Stimulated activated CD4-positive, alpha-beta T cell treated with anti-CD3 and anti-CD28 coated beads, TNF-alpha, amount 100 ng/mL, for 48 hours (primary cell): Measurements from ENCODE around the gene ACOX2.

Source experiments
- DNase-seq, 3 donors: peaks; one replicate each; pipeline ENCODE4 v3.0.0-alpha.2; 2020; ENCODE audit warnings: low read depth in 3 of 3

The ACOX2 gene

DNA sequence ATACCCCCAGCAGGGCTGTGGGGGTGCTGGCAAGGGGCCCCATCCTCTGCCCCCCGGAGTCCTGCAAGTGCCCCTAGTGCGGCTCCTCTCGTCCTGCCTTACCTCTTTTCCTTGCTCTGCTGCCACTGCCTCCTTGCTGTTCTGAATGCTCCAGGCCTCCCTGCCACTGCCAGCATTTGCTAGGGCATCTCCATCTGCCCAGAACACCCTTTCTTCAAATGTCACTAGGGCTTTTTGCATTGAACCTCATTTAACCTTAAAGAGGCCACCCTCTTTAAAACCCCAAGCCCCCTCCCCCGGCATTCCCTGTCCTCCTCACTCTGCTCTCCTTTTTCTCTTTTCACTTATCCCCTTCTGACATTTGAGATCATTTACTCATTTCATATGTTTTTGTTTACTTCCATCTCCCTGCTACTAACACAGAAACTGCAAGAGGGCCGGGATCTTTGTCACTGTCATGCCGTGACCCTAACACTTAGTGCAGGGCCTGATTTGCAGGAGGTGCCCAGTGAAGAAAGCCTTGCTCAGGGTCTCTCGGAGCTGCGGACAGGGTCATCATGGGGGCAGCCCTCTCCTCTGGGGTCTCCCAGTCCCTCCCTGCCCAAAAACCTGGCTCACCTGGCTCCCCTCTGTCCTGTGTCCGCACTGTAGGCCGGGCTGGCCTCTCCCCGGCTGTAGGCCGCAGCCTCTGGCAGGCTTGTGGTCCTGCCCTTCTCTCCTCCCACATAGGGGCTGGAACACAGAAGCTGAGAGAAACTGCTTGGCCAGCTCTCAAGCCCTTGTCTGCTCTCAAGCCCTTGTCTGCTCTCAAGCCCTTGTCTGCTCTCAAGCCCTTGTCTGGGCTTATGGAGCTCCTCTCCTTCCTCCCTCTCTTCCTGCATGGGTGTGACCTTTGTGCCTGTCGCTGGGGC lies at the start of gene ACOX2:
Gene ACOX2, minus strand, starts transcription at position 690 of the 911 bp plus-strand sequence. CDS start 2,084 bp downstream, outside the sequence.
- DNase-seq = no peak

DNA sequence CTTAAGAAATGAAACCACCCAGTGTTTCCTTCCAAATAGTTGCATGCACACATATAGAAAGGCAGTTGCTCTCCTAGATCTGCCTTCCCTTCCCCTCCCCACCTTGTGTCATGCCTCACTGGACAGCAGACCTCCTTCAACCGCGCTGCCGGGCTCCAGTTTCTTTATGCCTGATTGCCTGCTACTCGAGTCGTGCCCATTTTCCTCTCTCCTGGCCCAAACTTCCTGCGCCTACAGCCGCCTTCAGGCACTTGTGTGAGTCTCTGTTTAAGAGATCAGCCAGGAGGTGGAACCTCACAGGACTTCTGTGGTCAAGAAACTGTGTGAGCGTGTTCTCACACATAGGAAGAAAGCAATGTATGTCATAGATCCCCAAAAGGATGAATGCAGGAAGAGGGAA lies 49.0 kb upstream of the ACOX2 start:
- no peak for DNase-seq

DNA sequence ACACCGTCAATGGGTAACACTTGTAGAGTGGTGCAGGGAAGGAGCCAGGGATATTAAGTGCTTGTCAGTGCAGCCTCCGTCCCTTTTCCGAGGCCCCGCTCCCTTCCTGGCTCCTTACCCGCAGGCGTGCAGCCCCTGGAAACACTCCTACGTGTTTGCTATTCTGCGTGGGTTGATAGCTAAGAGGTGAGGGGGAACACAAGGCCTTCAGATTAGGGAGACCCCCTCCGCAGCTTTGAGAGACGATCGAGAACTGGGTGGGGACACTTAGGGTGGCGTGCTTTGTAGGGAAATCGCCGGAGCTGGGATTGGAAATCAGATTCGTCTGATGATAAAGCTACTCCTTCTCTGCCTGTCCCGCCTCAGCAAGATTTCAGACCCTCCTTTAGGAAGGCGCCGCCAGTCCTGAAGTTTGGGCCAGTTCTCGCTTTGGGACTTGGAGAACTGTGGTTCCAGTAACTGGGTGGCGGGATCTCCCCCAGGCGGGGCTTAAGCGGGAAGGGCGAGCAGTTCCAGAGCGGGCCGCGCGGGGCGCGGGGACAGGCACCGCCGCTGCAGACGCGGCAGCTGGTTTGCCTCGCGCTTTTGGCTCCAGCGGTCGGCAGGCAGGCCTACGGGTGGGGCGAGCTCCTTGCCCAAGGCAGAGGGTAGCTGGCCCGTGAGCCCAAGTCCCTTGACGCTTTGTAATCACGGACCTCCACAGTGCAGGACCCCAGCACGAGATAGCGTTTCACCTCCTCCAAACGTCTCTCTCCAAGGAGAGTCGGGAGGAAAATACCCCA lies 48.2 kb upstream of the ACOX2 start:
- peak; percentile 38 to 59 (median 52) for DNase-seq

DNA sequence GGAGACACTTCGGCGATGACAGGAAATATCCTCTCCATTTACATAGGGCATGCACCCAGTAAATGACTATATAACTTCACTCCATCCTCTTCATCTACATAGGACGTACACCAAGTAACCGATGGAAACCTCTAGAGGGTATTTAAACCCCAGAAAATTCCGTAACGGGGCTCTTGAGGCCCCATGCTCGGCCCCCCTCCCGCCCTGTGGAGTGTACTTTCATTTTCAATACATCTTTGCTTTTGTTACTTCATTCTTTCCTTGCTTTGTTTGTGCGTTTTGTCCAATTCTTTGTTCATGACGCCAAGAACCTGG lies 47.7 kb upstream of the ACOX2 start:
- DNase-seq = no peak

DNA sequence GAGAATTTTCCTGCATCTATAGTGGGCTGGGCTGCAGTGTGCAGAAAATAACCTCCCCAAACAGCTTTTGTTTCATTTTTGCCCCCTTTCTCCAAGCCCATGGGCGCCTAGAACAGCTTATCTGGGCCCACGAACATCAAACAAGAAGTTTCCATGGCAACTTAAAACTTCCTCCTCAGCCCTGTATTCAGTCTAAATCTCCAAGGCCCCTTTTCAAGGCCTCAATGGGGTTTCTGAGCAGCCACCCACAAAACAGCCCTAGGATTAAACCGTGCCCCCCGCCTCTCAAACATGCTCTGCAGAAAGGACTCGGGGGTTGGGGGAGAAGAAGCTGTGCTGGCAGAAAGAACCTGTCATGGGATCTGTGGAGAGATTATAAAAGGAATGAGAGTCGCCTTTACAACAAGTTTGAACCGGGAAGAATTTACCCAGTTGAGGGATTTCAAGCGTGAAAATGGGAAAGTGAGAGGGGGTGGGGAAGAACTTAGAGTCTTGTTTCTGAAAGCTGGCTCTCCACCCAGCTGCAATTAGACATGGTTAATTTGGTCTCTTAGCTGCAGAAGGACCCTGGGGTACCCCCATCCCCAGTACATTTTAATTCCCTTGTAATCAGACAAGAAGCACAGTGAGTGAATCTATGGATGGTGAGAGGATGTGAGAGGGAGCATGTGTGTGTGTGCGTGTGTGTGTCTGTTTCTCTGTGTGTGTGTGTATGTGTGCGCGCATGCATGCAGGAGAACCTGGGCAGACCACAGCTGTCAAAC lies 44.5 kb upstream of the ACOX2 start:
- no peak for DNase-seq

DNA sequence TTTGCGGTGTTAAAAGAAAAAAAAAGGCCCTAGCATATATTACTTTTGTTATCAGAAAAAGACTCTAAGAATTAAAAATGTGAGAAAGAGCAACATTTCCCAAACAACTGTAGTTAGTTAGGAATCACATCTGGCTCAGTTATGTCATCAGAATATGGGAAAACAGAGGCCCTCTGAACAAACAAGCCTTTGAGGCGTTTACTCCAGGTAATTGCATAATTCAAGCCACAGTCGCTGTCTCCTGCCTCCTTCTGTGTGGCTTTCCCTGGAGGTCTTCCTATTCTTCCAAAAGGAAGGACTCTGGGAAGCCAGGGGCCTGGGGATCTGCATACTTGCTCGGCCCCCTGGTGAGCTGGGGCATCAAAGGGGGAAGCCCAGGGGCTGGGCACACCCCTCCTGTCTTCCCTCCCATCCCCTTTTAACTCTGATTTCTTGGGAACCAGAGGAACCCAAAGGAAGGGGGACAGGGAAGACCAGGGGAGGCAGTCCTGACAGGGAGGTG lies 43.9 kb upstream of the ACOX2 start:
- DNase-seq = no peak

DNA sequence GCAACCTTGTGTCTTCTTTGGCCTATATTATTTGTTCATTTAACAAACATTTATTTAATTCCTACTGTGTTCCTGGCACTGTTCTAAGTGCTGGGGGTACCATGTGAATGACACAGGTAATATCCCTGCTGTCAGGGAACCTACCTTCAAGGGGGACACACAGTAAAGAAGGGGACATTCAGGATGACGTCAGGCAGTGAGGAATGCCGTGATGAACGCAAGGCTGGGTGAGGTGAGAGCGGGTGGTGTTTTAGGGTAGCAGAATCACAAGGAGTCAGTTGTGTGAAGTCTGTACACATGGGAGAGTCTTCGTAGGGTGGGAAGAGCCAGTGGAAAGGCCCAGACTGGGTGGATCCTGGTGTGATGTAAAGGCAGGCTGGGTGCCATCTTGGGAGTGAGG lies 41.9 kb upstream of the ACOX2 start:
- DNase-seq = no peak

DNA sequence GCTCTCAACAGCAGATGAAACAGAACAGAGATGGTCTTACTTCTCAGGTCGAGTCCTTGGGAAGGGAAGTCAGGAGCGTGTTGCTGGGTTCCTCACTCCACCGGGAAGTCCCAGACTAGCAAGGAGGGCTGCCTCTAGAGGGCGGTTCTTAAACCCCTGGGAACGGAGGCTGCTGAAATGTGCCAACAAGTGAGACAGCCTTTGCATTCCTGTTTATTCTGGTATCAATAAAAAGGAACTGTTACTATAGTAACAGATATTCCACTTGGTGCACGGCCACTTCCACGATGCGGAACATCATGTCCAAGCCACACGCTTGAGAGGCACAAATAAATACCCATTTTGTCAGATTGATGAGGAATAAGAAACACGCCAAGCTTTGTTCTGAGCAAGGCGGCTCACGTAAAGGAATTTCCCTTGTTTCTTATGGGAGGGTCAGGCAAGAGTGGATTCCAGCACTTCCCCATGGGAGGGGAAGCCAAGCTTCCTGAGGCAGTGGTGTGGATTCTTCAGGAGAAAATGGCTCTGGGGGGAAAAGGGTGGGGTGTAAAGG lies 40.4 kb upstream of the ACOX2 start, which contains the start of gene FAM107A:
Gene FAM107A, minus strand, starts transcription at position 123 of the 553 bp plus-strand sequence. CDS start 7,531 bp downstream, outside the sequence.
- no peak for DNase-seq

DNA sequence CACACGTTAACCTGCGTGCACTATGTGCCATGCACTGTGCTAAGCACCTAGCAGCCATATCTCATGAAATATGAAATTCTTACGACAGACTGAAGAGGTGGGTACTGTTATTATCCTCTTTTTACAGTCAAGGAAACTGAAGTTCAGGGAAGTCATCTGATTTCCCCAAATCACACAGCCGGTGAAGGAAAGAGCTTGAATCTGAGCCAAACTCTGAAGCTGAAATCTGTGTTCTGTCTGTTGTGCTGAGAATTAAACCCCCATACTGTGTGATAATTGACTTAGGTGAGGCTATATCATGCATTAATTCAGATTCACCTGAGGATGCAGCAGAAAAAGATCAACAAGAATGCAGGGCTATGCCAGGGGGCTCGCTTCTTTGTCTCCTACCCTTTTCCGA lies 39.7 kb upstream of the ACOX2 start:
- DNase-seq = no peak

DNA sequence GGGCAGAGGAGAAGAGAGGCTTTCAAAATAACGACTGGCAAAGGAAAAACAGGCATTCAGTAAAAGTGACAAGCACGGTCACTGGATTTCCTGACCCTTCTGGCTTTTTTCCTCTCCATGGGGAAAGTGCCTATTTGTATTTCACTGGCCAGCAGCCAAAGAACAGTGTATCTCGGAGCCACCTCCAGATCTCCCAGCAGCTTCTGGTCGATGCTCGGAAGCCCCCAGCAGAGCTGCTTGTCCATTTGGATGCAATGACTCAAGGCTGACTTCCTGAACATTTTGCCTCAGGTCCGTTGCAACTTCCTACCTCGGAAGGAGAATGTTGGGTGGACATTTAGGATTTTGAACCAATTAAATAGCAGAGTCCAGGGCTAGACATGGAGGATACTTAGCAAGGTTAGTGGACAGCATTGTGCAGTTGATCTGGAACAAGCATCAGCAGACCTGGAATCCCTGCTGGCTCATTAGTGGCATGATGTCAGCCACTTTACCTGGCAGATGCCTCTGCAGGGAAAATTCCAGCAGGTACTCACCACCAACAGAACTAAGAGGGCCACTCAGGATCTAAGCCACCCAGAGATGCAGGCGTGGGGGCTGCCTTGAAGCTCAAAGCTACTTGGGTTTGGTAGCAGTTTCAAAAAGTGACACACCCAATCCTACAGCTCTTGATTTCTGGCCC lies 39.1 kb upstream of the ACOX2 start:
- no peak for DNase-seq

DNA sequence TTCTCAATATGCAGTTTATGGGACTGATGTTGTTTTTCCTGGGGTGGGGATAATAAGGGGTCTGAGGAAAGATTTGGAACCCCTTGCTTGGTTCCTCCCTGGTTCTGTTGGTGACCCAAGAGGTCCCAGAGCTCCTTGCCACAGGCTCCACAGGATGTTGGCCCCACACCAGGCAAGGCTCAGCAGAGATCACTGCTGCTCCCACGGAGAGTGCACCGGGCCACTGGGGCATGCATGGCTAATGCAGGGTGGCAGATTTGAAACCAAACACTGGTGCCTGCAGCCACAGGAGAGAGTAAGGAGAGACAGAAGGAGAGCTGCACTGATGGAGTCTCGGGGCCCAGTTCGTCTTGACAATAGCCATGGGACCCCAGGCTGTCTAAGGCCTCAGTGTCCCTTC lies 37.7 kb upstream of the ACOX2 start:
- DNase-seq = no peak

DNA sequence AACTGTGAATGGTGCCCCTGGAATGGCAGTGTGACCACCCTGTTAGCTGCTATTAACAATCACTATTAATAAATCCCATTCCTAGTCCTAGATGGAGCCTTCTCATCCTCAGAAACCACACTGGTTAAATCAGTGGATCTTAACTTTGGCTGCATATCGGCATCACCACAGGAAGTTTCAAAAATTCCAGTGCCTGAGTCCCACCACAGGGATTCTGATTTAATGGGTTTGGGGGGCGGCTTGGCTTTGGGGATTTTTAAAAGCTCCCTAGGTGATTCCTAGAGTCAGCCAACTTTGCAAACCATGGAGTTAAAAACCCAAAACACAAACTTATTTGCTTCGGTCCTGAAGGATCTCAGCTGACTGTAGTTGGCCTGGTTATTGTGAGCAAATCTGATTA lies 37.1 kb upstream of the ACOX2 start:
- no peak for DNase-seq

DNA sequence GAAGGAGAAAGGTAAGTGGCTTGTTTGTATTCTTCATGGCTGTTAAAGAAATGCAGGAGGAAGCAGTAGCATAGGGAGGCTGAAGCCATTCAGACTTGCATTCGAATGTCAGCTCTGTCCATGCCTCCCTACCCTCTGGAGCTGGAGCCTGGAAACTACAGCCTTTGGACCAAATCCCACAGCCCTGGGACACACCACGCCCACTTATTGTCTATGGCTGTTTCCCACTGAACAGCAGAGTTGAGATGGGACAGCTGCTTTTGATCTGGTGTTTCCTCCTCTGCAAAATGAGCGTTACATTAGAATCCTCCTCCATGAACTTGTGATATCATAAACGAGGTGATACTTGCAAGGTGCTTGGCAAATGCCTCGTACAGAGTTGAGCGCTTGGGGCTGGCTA lies 36.6 kb upstream of the ACOX2 start:
- no peak for DNase-seq

DNA sequence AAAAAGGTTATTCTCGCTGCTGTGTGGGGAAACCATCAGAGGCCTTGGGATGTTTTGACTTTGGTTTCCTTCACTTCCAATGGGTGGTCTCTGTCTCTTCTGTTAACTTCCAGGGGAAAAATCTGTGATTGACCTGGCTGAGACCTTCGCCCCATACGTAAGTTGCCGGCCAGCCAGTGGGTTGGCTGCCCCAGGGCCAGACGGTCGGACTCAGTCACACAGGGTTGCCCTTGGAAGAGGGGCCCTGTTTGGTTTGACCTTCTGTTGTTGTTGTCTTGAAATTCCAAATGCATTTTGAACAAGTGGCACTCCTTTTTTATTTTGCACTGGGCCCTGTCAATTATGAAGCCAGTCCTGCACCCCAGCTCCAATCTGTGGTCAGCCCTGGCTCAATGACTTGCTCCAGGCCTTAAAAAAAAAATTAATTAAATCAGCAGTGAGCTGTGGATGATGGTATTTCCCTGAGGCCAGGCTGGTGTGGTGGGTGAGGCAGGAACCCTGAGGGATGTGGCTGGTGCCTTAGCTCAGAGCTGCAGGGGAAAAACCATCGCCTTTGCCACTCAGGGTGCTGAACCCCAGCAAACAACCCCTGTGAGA lies 35.7 kb upstream of the ACOX2 start:
- DNase-seq = no peak

DNA sequence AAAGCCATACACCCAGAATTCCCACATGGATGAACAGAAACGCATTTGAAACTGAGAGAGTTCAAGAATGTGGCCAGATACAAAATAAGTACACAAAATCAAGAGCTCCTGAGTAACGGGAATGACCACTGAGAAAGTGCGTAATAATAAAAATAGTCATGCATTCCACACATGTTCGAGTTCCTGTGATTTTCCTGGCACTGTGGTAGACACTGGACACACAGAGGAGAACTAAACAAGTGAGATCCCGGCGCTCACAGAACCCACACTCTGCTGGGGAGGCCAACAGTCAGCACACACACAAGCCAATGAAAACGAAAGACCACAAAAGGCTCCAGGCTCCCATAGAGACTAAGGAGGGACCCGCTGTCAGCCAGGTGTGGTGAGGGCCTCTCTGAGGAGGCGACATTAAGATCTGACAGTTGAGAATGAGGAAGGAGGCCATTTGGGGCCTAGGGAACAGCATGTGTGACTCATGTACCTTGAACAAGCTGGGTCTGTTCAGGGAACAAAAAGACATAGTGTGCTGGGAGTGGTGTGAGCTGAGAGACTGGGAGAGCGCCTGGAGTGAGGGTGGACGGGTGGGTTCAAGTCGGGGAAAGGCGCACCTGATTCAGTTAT lies 35.1 kb upstream of the ACOX2 start:
- no peak for DNase-seq

DNA sequence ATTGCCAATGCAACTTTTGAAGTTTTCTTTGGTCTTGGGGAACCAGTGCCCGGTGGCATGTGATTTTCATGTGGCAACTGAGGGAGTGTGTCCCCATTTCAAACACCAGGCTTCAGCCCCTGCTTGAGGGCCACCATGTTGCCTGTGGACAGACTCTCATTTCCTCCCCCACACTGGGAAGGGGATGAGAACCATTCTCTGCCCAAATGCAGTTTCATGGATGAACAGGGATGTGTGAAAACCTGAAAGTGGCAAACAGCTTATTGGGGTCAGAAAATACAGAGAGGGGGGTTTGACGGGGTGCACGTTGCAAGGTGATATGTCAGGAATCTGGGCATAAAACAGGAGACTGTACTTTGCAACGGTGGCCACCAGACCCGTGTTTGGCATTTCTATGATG lies 33.9 kb upstream of the ACOX2 start:
- no peak for DNase-seq

DNA sequence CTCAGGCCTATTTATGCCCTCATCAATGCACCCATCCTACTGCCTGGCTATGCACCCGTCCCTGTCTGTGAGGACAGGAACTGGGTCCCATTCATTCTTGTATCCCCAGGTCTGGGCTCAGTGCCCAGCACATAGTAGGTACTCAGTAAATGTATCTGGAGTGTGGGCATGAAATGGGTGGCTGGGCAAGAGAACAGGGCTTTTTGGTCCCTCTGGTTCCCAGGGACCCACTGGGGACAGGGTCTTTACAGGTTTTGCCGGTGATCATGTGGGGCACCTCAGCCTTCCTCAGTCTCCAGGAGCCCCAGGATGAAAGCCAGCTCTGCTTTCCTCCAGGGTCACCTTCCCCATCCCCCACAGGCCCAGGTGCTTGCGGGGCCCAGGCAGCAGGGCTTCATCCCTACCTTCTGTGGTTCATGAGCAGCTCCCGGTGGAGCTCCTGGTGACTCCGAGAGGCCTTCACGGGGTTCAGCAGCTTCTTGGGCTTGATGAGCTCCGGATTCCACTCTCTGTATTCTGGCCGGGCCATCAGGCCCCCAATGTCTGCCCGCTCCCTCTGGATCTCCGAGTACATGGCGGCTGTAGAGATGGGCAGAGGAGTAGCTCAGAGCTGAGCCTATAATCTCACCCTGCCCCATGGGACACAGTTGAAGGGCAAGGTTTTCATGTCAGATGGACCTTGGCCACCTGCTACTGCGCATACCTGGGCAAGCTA lies 32.5 kb upstream of the ACOX2 start:
- DNase-seq = no peak

DNA sequence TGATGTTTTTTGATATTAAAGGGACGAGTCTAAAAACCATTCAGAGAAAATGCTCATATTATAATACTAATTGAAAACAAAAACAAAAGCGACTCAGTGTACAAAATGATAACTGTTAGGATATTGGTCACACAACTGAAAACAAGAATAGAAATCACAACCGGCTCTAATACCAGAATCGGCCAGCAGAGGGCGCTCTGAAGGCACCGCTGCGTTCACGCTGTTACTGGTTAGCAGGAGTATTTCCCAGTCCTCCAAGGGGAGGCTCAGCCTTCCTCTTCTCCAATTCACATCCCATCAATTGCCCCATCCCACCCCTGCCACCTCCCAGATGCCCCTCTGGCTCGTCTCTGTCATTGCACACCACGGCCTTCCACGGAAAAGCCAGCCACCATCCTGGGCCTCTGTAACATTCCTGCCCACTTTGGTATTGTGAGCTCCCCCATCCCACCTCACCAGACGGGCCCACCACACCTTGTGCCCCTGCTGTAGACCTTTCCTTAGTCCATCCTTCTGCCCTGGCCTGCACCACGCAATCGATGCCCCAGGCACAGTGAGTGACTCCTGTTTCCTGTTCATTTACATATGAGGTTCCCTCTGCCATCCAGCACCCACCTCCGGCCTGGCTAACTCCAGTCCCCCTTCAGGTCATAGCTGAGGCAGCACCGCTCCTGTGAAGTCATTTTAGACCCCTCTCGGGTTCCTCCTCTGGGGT lies 31.7 kb upstream of the ACOX2 start:
- peak; percentile 53 to 61 (median 58) for DNase-seq

DNA sequence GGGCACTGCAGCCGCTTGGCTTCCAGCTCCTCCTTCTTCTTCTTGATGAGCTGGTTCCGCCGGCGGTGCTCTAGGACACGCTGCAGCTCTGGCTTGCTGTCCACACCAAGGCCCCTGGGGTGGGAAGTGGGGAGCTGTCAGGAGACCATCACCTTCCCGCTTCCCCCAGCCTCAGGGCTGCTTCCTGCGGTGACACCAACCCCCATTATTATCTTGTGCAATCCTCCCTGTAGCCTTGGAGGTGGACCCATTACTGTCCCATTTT lies 30.2 kb upstream of the ACOX2 start:
- DNase-seq = no peak
